Measurements from ENCODE around the gene C1QTNF1. TPM values are rescaled to one million over a fixed set of nuclear protein-coding genes. Genes with fewer than 3 reads are reported as not detected.

C1QTNF1 gene
- total and polyA plus RNA-seq, 9 of the 15 experiments (the other 6 are each of a cell fraction or from before 2014, with no cell fraction given) = 0.09 TPM; not detected in 8

DNA sequence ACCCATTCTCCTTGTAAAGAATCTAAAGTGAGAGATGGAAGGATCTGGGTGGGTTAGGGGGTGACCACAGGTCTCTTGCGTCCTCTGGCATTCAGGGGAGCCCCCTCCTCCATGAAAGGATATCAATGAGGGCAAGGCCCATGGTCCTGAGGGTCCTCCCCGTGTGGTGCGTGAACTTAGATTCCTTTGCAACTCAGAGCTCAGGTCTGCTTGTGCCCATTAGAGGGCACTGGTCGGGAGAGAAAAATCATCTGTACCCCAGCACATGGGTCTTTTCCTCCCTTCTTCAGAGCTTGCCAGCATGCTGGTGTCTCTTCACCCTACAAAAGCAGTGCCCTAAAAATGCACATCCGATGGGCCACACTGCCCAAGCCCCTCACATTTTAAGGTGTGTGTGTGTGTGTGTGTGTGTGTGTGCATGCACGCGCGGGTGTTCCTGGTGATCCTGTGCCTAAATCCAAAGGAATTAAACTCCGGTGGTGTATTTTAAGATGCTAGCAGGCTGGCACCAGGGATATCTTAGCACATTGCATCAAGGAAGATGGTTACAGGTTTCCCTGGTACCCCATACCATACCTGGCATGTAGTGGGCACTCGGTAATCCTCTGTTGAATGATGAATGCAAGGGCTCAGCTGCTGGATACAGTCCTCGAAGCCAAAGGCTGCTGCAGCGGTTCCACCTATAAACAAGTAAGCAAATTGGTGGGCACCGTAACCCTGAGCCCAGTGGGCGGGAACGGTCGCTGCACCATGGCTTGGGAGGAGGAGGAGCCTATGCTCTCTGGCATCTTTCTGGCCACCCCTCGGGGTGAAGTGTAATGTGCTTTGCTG is 4.7 kb downstream of the C1QTNF1 start (continued):
- TF ChIP-seq, protein P1, sequence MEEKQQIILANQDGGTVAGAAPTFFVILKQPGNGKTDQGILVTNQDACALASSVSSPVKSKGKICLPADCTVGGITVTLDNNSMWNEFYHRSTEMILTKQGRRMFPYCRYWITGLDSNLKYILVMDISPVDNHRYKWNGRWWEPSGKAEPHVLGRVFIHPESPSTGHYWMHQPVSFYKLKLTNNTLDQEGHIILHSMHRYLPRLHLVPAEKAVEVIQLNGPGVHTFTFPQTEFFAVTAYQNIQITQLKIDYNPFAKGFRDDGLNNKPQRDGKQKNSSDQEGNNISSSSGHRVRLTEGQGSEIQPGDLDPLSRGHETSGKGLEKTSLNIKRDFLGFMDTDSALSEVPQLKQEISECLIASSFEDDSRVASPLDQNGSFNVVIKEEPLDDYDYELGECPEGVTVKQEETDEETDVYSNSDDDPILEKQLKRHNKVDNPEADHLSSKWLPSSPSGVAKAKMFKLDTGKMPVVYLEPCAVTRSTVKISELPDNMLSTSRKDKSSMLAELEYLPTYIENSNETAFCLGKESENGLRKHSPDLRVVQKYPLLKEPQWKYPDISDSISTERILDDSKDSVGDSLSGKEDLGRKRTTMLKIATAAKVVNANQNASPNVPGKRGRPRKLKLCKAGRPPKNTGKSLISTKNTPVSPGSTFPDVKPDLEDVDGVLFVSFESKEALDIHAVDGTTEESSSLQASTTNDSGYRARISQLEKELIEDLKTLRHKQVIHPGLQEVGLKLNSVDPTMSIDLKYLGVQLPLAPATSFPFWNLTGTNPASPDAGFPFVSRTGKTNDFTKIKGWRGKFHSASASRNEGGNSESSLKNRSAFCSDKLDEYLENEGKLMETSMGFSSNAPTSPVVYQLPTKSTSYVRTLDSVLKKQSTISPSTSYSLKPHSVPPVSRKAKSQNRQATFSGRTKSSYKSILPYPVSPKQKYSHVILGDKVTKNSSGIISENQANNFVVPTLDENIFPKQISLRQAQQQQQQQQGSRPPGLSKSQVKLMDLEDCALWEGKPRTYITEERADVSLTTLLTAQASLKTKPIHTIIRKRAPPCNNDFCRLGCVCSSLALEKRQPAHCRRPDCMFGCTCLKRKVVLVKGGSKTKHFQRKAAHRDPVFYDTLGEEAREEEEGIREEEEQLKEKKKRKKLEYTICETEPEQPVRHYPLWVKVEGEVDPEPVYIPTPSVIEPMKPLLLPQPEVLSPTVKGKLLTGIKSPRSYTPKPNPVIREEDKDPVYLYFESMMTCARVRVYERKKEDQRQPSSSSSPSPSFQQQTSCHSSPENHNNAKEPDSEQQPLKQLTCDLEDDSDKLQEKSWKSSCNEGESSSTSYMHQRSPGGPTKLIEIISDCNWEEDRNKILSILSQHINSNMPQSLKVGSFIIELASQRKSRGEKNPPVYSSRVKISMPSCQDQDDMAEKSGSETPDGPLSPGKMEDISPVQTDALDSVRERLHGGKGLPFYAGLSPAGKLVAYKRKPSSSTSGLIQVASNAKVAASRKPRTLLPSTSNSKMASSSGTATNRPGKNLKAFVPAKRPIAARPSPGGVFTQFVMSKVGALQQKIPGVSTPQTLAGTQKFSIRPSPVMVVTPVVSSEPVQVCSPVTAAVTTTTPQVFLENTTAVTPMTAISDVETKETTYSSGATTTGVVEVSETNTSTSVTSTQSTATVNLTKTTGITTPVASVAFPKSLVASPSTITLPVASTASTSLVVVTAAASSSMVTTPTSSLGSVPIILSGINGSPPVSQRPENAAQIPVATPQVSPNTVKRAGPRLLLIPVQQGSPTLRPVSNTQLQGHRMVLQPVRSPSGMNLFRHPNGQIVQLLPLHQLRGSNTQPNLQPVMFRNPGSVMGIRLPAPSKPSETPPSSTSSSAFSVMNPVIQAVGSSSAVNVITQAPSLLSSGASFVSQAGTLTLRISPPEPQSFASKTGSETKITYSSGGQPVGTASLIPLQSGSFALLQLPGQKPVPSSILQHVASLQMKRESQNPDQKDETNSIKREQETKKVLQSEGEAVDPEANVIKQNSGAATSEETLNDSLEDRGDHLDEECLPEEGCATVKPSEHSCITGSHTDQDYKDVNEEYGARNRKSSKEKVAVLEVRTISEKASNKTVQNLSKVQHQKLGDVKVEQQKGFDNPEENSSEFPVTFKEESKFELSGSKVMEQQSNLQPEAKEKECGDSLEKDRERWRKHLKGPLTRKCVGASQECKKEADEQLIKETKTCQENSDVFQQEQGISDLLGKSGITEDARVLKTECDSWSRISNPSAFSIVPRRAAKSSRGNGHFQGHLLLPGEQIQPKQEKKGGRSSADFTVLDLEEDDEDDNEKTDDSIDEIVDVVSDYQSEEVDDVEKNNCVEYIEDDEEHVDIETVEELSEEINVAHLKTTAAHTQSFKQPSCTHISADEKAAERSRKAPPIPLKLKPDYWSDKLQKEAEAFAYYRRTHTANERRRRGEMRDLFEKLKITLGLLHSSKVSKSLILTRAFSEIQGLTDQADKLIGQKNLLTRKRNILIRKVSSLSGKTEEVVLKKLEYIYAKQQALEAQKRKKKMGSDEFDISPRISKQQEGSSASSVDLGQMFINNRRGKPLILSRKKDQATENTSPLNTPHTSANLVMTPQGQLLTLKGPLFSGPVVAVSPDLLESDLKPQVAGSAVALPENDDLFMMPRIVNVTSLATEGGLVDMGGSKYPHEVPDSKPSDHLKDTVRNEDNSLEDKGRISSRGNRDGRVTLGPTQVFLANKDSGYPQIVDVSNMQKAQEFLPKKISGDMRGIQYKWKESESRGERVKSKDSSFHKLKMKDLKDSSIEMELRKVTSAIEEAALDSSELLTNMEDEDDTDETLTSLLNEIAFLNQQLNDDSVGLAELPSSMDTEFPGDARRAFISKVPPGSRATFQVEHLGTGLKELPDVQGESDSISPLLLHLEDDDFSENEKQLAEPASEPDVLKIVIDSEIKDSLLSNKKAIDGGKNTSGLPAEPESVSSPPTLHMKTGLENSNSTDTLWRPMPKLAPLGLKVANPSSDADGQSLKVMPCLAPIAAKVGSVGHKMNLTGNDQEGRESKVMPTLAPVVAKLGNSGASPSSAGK (IDR thresholded peaks at IDR 0.05) = no peak
- no peak for TF ChIP-seq SNRNP70 (optimal IDR thresholded peaks at IDR 0.05; ENCODE audit: low read depth, low read length)

Data from K562 (cell line).